Epithelial cell of umbilical artery (primary cell): ENCODE data around the gene BTBD17. TPM values are rescaled to one million over a fixed set of nuclear protein-coding genes. Genes with fewer than 3 reads are reported as not detected.

ENCODE experiments used
- total RNA-seq: library from RNA; depleted of rRNA; stranded (reverse); fragments of >200 nt; gene quantifications from 2 replicates; pipeline ENCODE4 v1.2.3, GENCODE V29; 2014

BTBD17 gene, protein sequence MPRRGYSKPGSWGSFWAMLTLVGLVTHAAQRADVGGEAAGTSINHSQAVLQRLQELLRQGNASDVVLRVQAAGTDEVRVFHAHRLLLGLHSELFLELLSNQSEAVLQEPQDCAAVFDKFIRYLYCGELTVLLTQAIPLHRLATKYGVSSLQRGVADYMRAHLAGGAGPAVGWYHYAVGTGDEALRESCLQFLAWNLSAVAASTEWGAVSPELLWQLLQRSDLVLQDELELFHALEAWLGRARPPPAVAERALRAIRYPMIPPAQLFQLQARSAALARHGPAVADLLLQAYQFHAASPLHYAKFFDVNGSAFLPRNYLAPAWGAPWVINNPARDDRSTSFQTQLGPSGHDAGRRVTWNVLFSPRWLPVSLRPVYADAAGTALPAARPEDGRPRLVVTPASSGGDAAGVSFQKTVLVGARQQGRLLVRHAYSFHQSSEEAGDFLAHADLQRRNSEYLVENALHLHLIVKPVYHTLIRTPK
- not detected in 2 replicates for total RNA-seq

GRCh38 chr17:74361230-74362068 is at the start of gene BTBD17:
TSS of gene BTBD17 (minus strand) at chr17:74361868. CDS start at chr17:74361819, 49 bp downstream.

DNA sequence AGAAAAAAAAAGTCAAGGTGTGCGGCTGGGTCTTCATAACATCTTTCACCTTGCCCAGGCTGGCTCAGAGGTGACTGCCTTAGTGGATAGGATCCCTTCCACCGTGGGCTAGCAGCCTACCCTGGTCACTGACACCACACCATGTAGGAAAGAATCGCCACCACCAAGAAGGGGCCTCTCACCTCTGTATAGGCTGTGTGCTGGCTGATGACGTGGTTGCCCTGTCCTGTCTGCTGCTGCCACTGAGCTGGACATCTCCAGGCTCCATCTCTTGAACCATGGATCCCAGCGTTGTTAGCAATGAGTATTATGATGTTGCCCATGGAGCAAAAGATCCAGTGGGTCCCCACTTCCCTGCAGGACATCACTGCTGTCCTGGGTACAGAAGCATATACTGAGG is 5.5 kb upstream of the BTBD17 start, which contains the start of gene GPR142:
GPR142 (plus strand) TSS at position 301 of the 400 bp plus-strand sequence. CDS start 2,035 bp downstream, outside the sequence.

DNA sequence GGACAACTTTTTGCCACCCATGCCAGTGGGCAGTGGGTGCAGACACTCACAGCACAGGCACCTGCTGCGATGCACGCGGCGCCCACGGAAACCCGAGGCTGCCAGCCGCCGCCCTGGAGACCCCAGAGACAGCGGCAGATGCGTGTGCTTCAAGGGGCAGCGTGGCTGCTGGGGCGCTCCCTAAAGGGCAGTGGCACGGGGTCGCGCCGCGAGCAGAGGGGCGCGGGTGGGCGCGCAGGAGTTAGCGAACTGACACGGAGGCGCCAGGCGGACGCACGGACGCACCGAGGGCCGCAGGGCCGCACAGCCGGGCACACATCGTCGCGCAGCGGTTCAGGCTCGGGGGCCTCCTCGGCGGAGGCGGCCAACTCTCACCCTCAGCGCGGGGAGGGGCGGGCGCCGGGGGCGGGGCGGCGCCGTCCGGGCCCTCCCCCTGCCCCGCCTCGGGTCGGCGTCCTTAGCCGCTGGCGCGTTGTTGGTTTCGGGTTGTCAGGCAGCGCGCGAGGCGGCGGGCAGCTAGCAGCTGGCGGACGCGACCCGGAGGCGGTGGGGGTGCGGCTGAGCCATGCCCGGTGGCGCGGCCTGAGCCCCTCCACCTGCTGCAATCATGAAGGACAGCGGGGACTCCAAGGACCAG is 35.8 kb downstream of the BTBD17 start, which contains the start of gene KIF19:
KIF19 (plus strand) TSS at position 484 of the 637 bp plus-strand sequence; CDS start at position 608, 124 bp downstream.

Other genes with a start within 250 kb of the BTBD17 start
- gene RPL38, start 158.2 kb downstream of the BTBD17 start, total RNA-seq = 478 and 1,101 TPM in 2 replicates
- 1.2 and 2.6 TPM in 2 replicates for gene TTYH2, start 148.3 kb downstream of the BTBD17 start, total RNA-seq
- gene DNAI2, start 87.6 kb downstream of the BTBD17 start, total RNA-seq = not detected in 2 replicates
- not detected in 2 replicates for gene KIF19, start 35.6 kb downstream of the BTBD17 start, total RNA-seq
- gene GPR142, start 5.6 kb upstream of the BTBD17 start, total RNA-seq = not detected in 2 replicates
- gene GPRC5C, start 70.2 kb upstream of the BTBD17 start, total RNA-seq = not detected in 2 replicates
- not detected in 2 replicates for gene CD300A, start 104.8 kb upstream of the BTBD17 start, total RNA-seq
- not detected in 2 replicates for gene CD300LB, start 169.6 kb upstream of the BTBD17 start, total RNA-seq
- gene CD300C, start 184.2 kb upstream of the BTBD17 start, total RNA-seq = not detected in 2 replicates
- not detected in 2 replicates for gene CD300H, start 205.6 kb upstream of the BTBD17 start, total RNA-seq
- gene CD300LD, start 230.4 kb upstream of the BTBD17 start, total RNA-seq = not detected in 2 replicates